ENCODE results near the gene AEN.

Gene AEN

GRCh38 chr15:88634449-88634848 lies 13.3 kb downstream of the AEN start:
- no peak overlapping the region for H3K27ac ChIP-seq
- TF ChIP-seq ZFX (IDR thresholded peaks at IDR 0.05) (no peak), CTCF (conservative IDR thresholded peaks at IDR 0.05) (no peak)

DNA sequence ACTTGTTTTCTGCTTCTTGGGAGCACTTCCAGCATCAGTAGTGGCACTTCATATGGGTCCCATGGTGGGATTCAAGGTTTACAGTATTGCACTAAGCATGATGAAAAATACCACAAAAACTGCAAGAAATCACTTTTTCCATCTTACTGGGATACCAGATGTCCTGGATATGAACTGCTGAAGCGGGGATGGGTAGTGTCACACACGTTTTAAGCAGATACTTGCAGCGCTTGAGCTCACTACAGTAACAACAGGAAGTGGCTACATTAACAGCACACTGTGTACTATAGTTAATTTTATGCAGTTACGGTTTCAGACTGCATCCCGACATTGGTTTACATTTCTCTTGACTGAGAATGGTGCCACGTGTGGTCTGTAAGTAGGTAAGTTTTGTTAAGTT lies 14.2 kb downstream of the AEN start:
- no peak overlapping the region for H3K27ac ChIP-seq

DNA sequence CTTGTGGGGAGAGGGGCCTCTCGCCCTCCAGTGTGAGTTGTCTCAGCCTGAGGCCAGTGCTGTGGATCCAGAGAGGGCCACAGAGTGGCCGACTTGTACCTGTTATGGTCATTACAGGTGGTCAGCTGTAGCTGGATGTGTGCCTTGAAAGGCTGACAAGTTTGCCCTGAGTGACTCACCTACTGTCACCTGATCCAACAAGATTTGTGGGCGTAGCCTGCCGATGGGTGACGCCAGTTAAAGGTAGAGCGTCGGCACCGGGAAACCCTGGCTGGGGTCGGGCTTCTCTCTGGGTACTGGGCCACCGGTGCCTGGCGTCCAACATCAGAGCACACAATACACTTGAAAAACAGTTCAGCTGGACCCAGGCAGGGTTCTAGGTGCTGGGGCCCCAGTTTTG lies 14.9 kb downstream of the AEN start:
- no peak for TF ChIP-seq CTCF (conservative IDR thresholded peaks at IDR 0.05)
- TF ChIP-seq ZFX (IDR thresholded peaks at IDR 0.05): no peak
- peak overlapping the region; percentile 25 for H3K27ac ChIP-seq

More for the DNA sequence above, 14.2 kb downstream of the AEN start:
- no peak for TF ChIP-seq ZFX (IDR thresholded peaks at IDR 0.05)
- TF ChIP-seq CTCF (conservative IDR thresholded peaks at IDR 0.05): no peak

DNA sequence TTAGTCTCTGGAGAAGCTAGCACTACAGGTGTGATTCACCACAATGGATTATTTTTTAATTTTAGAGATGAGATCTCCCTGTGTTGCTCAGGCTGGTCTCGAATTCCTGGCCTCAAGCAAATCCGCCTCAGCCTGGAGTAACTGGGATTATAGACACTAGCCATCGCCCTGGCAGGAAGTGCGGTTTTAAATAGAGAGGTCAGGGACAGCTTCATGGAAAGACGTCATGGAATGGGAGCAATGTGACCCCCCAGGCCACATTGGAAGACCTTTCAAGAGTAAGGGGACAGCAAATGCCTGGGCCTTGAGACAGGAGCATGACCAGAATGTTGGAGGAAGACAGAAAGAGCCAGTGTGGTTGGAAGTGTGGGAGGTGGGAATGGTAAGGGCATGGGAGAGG lies 15.5 kb downstream of the AEN start:
- no peak for TF ChIP-seq CTCF (conservative IDR thresholded peaks at IDR 0.05)
- no peak for TF ChIP-seq ZFX (IDR thresholded peaks at IDR 0.05)
- peak overlapping the region; percentile 25 for H3K27ac ChIP-seq

DNA sequence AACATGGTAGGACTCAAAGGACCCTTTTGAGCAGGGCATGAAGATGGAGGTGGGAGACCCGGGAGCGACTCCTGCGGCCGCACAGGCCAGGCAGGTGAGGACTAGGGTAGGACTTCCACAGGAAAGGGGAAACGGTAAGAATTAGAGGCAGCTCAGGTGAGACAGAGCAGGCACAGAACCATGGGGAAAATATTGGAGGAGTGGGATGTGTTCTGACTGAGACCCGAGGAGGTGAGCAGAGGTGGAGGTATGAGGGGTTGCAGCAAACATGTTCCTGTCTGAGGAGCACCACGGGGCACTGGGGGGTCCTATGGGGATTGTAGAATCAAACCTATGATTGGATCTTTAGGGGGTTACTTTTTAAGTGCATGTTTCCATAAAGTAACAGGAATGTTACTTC lies 16.3 kb downstream of the AEN start:
- H3K27ac ChIP-seq: no peak overlapping the region
- no peak for TF ChIP-seq CTCF (conservative IDR thresholded peaks at IDR 0.05)
- no peak for TF ChIP-seq ZFX (IDR thresholded peaks at IDR 0.05)

- peak overlapping the region; percentile 77 for H3K27ac ChIP-seq
Observed at GRCh38 chr15:88637841-88638625, 16.9 kb downstream of the AEN start.

More at GRCh38 chr15:88637841-88638625, 16.9 kb downstream of the AEN start:
- TF ChIP-seq ZFX (IDR thresholded peaks at IDR 0.05) (no peak), CTCF (conservative IDR thresholded peaks at IDR 0.05) (no peak)

Data from C4-2B (cell line).